WTC11 (cell line): Measurements from ENCODE around the gene BNIPL. TPM values are rescaled to one million over a fixed set of nuclear protein-coding genes. Genes with fewer than 3 reads are reported as not detected.

Experiments used
- ATAC-seq: fragments of 200-7000 bp; cut with Tn5 transposase; 2 replicates; pipeline ENCODE4 v1.10.0; 2021; ENCODE audit warnings: mild to moderate bottlenecking, moderate library complexity
- Bru-seq: library from RNA; stranded (reverse); fragments of 400-500 nt; gene quantifications from one replicate; lab custom pipeline; 2021; lab: Mats Ljungman, UMichigan
- CTCF ChIA-PET: fragments of 300-600 bp; sonication (Branson Sonifier 250); formaldehyde crosslinking; loops from one replicate; lab custom pipeline; 2021; ENCODE audit warnings: antibody characterized with exemption; lab: Charles Lee
- POLR2A ChIA-PET: fragments of 350-600 bp; sonication (Branson Sonifier 250); formaldehyde crosslinking; loops from one replicate; lab custom pipeline; 2021; ENCODE audit warnings: antibody characterized with exemption; lab: Charles Lee
- DNase-seq: peaks from one replicate; pipeline ENCODE4 v3.0.0; 2021; ENCODE audit warnings: low spot score
- H3K27ac Mint-ChIP-seq: 2 replicates; pipeline ENCODE4 v1.8.0; 2021; ENCODE audit warnings: mixed read lengths
- H3K27me3 Mint-ChIP-seq: 2 replicates; pipeline ENCODE4 v1.8.0; 2021; ENCODE audit warnings: low read depth, mild to moderate bottlenecking, moderate library complexity, mixed read lengths
- H3K36me3 Mint-ChIP-seq: 2 replicates; pipeline ENCODE4 v1.8.0; 2021; ENCODE audit warnings: mixed read lengths
- H3K4me1 Mint-ChIP-seq: 2 replicates; pipeline ENCODE4 v1.8.0; 2022; ENCODE audit warnings: mixed read lengths
- H3K4me3 Mint-ChIP-seq: 2 replicates; pipeline ENCODE4 v1.8.0; 2021; ENCODE audit warnings: mild to moderate bottlenecking, moderate library complexity, mixed read lengths
- H3K9me3 Mint-ChIP-seq: 2 replicates; pipeline ENCODE4 v1.8.0; 2021; ENCODE audit warnings: mixed read lengths
- CREB1 ChIP-seq: sonication (generic); formaldehyde crosslinking; IDR thresholded peaks from 2 replicates; pipeline ENCODE4 v1.8.0; 2023; ENCODE audit warnings: mild to moderate bottlenecking, missing genetic modification reagents
- ESRRA ChIP-seq: sonication (generic); formaldehyde crosslinking; IDR thresholded peaks from 2 replicates; pipeline ENCODE4 v1.8.1; 2022; ENCODE audit warnings: mild to moderate bottlenecking, missing genetic modification reagents, borderline replicate concordance
- GTF2I ChIP-seq: fragments of 250-450 bp; sonication (Bioruptor Pico); conservative IDR thresholded peaks from 2 replicates; pipeline ENCODE4 v1.4.0; 2021; ENCODE audit warnings: mild to moderate bottlenecking
- KAT7 ChIP-seq: sonication (generic); formaldehyde crosslinking; IDR thresholded peaks from 2 replicates; pipeline ENCODE4 v1.8.1; 2023; ENCODE audit warnings: missing genetic modification reagents, mild to moderate bottlenecking, borderline replicate concordance
- SP1 ChIP-seq: sonication (generic); formaldehyde crosslinking; conservative IDR thresholded peaks from 2 replicates; pipeline ENCODE4 v1.8.1; 2022; ENCODE audit warnings: missing genetic modification reagents
- TEAD1 ChIP-seq: sonication (generic); formaldehyde crosslinking; IDR thresholded peaks from 2 replicates; pipeline ENCODE4 v1.8.0; 2022; ENCODE audit warnings: mild to moderate bottlenecking, missing genetic modification reagents
- ZNF138 ChIP-seq: sonication (generic); formaldehyde crosslinking; conservative IDR thresholded peaks from 2 replicates; pipeline ENCODE4 v1.8.1; 2022; ENCODE audit warnings: mild to moderate bottlenecking, moderate library complexity, missing genetic modification reagents
- ZNF317 ChIP-seq: sonication (generic); formaldehyde crosslinking; IDR thresholded peaks from 2 replicates; pipeline ENCODE4 v1.8.1; 2023; ENCODE audit warnings: low read depth, mild to moderate bottlenecking, moderate library complexity, missing genetic modification reagents, borderline replicate concordance
- long read RNA-seq, 3 experiments: library from RNA in 1 of 3; library from capped mRNA in 1 of 3; library from polyadenylated mRNA in 1 of 3; unstranded in 2 of 3; stranded (forward) in 1 of 3; transcript quantifications; one replicate each; pipeline ENCODE4 v2.0.0, GENCODE V29; 2021
- total RNA-seq: library from RNA; stranded (reverse); gene quantifications from 3 replicates; pipeline ENCODE4 v1.2.3, GENCODE V29; 2021
- TF ChIP-seq, protein P1 (sequence below): fragments of 250-450 bp; sonication (Bioruptor Pico); IDR thresholded peaks from 2 replicates; pipeline ENCODE4 v1.9.0; 2021; ENCODE audit warnings: mild to moderate bottlenecking
- TF ChIP-seq, protein P2 (sequence below): sonication (generic); formaldehyde crosslinking; conservative IDR thresholded peaks from 2 replicates; pipeline ENCODE4 v1.8.1; 2022; ENCODE audit warnings: mild to moderate bottlenecking, missing genetic modification reagents
- TF ChIP-seq, protein P3 (sequence below): sonication (generic); formaldehyde crosslinking; conservative IDR thresholded peaks from 2 replicates; pipeline ENCODE4 v1.8.1; 2023; ENCODE audit warnings: mild to moderate bottlenecking, low read depth, missing genetic modification reagents, moderate library complexity
- TF ChIP-seq, protein P4 (sequence below): sonication (generic); formaldehyde crosslinking; IDR thresholded peaks from 2 replicates; pipeline ENCODE4 v1.8.1; 2022; ENCODE audit warnings: mild to moderate bottlenecking, moderate library complexity, missing genetic modification reagents
- TF ChIP-seq, protein P5 (sequence below): sonication (generic); formaldehyde crosslinking; IDR thresholded peaks from 2 replicates; pipeline ENCODE4 v1.8.0; 2022; ENCODE audit warnings: mild to moderate bottlenecking, missing genetic modification reagents
- TF ChIP-seq, protein P6 (sequence below): fragments of 250-450 bp; sonication (Bioruptor Pico); IDR thresholded peaks from 2 replicates; pipeline ENCODE4 v1.9.0; 2021; ENCODE audit warnings: mild to moderate bottlenecking, borderline replicate concordance
- TF ChIP-seq, protein P7 (sequence below): sonication (generic); formaldehyde crosslinking; IDR thresholded peaks from 2 replicates; pipeline ENCODE4 v1.8.0; 2023; ENCODE audit warnings: missing genetic modification reagents
- TF ChIP-seq, protein P8 (sequence below): sonication (generic); formaldehyde crosslinking; IDR thresholded peaks from 2 replicates; pipeline ENCODE4 v1.8.1; 2022; ENCODE audit warnings: missing genetic modification reagents, borderline replicate concordance

BNIPL gene, protein sequence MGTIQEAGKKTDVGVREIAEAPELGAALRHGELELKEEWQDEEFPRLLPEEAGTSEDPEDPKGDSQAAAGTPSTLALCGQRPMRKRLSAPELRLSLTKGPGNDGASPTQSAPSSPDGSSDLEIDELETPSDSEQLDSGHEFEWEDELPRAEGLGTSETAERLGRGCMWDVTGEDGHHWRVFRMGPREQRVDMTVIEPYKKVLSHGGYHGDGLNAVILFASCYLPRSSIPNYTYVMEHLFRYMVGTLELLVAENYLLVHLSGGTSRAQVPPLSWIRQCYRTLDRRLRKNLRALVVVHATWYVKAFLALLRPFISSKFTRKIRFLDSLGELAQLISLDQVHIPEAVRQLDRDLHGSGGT
- total RNA-seq (2.5 to 4.0 TPM (median 3.8 TPM) in 3 replicates), Bru-seq, nascent RNA (percentile 42 among the genes with signal in this experiment)
- long read RNA-seq, experiment 1, partial matches to known transcripts: 0 of 3 reads
- long read RNA-seq, experiment 1, other reads (novel, unspliced or antisense): 1 of 3 reads
- long read RNA-seq, experiment 2, partial matches to known transcripts: 1 of 5 reads
- long read RNA-seq, experiment 2, other reads (novel, unspliced or antisense): 3 of 5 reads
- long read RNA-seq, experiment 3: 0 reads

DNA sequence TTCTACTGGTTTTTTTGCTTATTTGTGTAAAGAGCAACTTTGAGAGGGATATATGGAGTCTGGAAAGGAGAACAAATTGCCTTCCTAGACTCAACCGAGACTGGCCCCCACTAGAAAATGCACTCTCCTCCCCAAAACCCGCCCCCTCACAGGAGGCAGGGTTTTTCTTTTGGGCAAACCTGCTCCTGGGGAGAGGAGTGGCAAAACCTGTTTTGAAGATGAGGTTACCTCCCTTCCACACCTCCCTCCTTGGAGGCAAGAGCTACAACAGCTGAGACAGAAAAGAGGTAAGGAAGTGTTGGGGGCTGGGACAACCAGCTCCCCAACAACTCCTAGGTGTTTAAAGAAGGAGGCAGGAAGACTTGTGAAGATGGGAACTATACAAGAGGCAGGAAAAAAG is at the start of gene BNIPL:
Gene BNIPL (plus strand): TSS at position 231 of the 400 bp plus-strand sequence. CDS start 140 bp downstream, at position 371.
- ChIA-PET POLR2A (interaction anchor here (1.1 kb wide), 1 partner anchor 12 kb away, joined by 5 read pairs; no protein-coding TSS in a partner anchor), CTCF (interaction anchor here (0.8 to 2.2 kb wide), 5 partner anchors 11 to 35 kb away, joined by 3 to 16 read pairs (median 7); partner anchors contain the start of genes C1orf56, CDC42SE1, GABPB2 and MINDY1)
- peak within 1 kb of the TSS; percentile 51 for H3K4me3 Mint-ChIP-seq
- no peaks in the 10 kb centered on the region for H3K9me3 Mint-ChIP-seq
- ATAC-seq: peak; percentile 69
- H3K27ac Mint-ChIP-seq: peak within 1 kb of the TSS; percentile 93
- DNase-seq: no peak
- peaks cover 16% of the 10 kb centered on the region for H3K4me1 Mint-ChIP-seq
- no peaks in the 10 kb centered on the region for H3K27me3 Mint-ChIP-seq
- peaks cover 20% of the 10 kb centered on the region for H3K36me3 Mint-ChIP-seq
- TF ChIP-seq ZNF317 (CRISPR knock-in tag) (no peak), GTF2I (CRISPR knock-in tag) (no peak), ZNF138 (no peak), TEAD1 (CRISPR knock-in tag) (no peak), SP1 (CRISPR knock-in tag) (no peak), KAT7 (CRISPR knock-in tag) (no peak), ESRRA (CRISPR knock-in tag) (no peak), CREB1 (CRISPR knock-in tag) (no peak)
- TF ChIP-seq, protein P1, sequence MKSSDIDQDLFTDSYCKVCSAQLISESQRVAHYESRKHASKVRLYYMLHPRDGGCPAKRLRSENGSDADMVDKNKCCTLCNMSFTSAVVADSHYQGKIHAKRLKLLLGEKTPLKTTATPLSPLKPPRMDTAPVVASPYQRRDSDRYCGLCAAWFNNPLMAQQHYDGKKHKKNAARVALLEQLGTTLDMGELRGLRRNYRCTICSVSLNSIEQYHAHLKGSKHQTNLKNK (CRISPR knock-in tag): no peak
- TF ChIP-seq, protein P2, sequence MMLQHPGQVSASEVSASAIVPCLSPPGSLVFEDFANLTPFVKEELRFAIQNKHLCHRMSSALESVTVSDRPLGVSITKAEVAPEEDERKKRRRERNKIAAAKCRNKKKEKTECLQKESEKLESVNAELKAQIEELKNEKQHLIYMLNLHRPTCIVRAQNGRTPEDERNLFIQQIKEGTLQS (CRISPR knock-in tag): no peak
- TF ChIP-seq, protein P3, sequence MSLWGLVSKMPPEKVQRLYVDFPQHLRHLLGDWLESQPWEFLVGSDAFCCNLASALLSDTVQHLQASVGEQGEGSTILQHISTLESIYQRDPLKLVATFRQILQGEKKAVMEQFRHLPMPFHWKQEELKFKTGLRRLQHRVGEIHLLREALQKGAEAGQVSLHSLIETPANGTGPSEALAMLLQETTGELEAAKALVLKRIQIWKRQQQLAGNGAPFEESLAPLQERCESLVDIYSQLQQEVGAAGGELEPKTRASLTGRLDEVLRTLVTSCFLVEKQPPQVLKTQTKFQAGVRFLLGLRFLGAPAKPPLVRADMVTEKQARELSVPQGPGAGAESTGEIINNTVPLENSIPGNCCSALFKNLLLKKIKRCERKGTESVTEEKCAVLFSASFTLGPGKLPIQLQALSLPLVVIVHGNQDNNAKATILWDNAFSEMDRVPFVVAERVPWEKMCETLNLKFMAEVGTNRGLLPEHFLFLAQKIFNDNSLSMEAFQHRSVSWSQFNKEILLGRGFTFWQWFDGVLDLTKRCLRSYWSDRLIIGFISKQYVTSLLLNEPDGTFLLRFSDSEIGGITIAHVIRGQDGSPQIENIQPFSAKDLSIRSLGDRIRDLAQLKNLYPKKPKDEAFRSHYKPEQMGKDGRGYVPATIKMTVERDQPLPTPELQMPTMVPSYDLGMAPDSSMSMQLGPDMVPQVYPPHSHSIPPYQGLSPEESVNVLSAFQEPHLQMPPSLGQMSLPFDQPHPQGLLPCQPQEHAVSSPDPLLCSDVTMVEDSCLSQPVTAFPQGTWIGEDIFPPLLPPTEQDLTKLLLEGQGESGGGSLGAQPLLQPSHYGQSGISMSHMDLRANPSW (CRISPR knock-in tag): no peak
- TF ChIP-seq, protein P4, sequence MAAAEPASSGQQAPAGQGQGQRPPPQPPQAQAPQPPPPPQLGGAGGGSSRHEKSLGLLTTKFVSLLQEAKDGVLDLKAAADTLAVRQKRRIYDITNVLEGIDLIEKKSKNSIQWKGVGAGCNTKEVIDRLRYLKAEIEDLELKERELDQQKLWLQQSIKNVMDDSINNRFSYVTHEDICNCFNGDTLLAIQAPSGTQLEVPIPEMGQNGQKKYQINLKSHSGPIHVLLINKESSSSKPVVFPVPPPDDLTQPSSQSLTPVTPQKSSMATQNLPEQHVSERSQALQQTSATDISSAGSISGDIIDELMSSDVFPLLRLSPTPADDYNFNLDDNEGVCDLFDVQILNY: no peak
- TF ChIP-seq, protein P5, sequence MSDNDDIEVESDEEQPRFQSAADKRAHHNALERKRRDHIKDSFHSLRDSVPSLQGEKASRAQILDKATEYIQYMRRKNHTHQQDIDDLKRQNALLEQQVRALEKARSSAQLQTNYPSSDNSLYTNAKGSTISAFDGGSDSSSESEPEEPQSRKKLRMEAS (CRISPR knock-in tag): no peak
- TF ChIP-seq, protein P6, sequence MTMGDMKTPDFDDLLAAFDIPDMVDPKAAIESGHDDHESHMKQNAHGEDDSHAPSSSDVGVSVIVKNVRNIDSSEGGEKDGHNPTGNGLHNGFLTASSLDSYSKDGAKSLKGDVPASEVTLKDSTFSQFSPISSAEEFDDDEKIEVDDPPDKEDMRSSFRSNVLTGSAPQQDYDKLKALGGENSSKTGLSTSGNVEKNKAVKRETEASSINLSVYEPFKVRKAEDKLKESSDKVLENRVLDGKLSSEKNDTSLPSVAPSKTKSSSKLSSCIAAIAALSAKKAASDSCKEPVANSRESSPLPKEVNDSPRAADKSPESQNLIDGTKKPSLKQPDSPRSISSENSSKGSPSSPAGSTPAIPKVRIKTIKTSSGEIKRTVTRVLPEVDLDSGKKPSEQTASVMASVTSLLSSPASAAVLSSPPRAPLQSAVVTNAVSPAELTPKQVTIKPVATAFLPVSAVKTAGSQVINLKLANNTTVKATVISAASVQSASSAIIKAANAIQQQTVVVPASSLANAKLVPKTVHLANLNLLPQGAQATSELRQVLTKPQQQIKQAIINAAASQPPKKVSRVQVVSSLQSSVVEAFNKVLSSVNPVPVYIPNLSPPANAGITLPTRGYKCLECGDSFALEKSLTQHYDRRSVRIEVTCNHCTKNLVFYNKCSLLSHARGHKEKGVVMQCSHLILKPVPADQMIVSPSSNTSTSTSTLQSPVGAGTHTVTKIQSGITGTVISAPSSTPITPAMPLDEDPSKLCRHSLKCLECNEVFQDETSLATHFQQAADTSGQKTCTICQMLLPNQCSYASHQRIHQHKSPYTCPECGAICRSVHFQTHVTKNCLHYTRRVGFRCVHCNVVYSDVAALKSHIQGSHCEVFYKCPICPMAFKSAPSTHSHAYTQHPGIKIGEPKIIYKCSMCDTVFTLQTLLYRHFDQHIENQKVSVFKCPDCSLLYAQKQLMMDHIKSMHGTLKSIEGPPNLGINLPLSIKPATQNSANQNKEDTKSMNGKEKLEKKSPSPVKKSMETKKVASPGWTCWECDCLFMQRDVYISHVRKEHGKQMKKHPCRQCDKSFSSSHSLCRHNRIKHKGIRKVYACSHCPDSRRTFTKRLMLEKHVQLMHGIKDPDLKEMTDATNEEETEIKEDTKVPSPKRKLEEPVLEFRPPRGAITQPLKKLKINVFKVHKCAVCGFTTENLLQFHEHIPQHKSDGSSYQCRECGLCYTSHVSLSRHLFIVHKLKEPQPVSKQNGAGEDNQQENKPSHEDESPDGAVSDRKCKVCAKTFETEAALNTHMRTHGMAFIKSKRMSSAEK (CRISPR knock-in tag): no peak
- TF ChIP-seq, protein P7, sequence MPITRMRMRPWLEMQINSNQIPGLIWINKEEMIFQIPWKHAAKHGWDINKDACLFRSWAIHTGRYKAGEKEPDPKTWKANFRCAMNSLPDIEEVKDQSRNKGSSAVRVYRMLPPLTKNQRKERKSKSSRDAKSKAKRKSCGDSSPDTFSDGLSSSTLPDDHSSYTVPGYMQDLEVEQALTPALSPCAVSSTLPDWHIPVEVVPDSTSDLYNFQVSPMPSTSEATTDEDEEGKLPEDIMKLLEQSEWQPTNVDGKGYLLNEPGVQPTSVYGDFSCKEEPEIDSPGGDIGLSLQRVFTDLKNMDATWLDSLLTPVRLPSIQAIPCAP (CRISPR knock-in tag): no peak
- TF ChIP-seq, protein P8, sequence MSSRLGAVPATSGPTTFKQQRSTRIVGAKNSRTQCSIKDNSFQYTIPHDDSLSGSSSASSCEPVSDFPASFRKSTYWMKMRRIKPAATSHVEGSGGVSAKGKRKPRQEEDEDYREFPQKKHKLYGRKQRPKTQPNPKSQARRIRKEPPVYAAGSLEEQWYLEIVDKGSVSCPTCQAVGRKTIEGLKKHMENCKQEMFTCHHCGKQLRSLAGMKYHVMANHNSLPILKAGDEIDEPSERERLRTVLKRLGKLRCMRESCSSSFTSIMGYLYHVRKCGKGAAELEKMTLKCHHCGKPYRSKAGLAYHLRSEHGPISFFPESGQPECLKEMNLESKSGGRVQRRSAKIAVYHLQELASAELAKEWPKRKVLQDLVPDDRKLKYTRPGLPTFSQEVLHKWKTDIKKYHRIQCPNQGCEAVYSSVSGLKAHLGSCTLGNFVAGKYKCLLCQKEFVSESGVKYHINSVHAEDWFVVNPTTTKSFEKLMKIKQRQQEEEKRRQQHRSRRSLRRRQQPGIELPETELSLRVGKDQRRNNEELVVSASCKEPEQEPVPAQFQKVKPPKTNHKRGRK: no peak
